HepG2 (cell line): ENCODE measurements around the gene GPR148. TPM values are rescaled to one million over a fixed set of nuclear protein-coding genes. Genes with fewer than 3 reads are reported as not detected.

ENCODE experiments used
- FOSL1 ChIP-seq: sonication (generic); formaldehyde crosslinking; IDR thresholded peaks from 2 replicates; pipeline ENCODE4 v1.9.0; 2021; ENCODE audit warnings: missing genetic modification reagents, borderline replicate concordance
- GABPB1 ChIP-seq: IDR thresholded peaks from 2 replicates; pipeline ENCODE4 v1.6.1; 2016; ENCODE audit warnings: mild to moderate bottlenecking, missing genetic modification reagents, moderate library complexity, missing compliant biosample characterization
- GFI1 ChIP-seq: sonication (generic); formaldehyde crosslinking; IDR thresholded peaks from 2 replicates; pipeline ENCODE4 v1.5.0; 2020; ENCODE audit warnings: missing genetic modification reagents, mild to moderate bottlenecking, borderline replicate concordance
- HIVEP1 ChIP-seq: sonication (generic); formaldehyde crosslinking; IDR thresholded peaks from 2 replicates; pipeline ENCODE4 v1.4.0; 2020; ENCODE audit warnings: mild to moderate bottlenecking, missing genetic modification reagents
- KLF11 ChIP-seq: IDR thresholded peaks from 2 replicates; pipeline ENCODE4 v1.6.1; 2016; ENCODE audit warnings: missing compliant biosample characterization
- KLF13 ChIP-seq: sonication (generic); formaldehyde crosslinking; IDR thresholded peaks from 2 replicates; pipeline ENCODE4 v1.4.0; 2020; ENCODE audit warnings: mild to moderate bottlenecking, missing genetic modification reagents
- MED8 ChIP-seq: sonication (generic); formaldehyde crosslinking; IDR thresholded peaks from 2 replicates; pipeline ENCODE4 v1.8.1; 2023; ENCODE audit warnings: mild to moderate bottlenecking, missing genetic modification reagents; ENCODE audit not compliant: insufficient replicate concordance
- MTA3 ChIP-seq: sonication (generic); formaldehyde crosslinking; IDR thresholded peaks from 2 replicates; pipeline ENCODE4 v1.4.0; 2020; ENCODE audit warnings: missing genetic modification reagents
- SNAPC2 ChIP-seq: sonication (generic); formaldehyde crosslinking; IDR thresholded peaks from 2 replicates; pipeline ENCODE4 v1.8.1; 2022; ENCODE audit warnings: mild to moderate bottlenecking, missing genetic modification reagents
- U2AF1 ChIP-seq: fragments of 200-400 bp; formaldehyde crosslinking; optimal IDR thresholded peaks from 2 replicates; pipeline ENCODE3; 2017; ENCODE audit warnings: mild to moderate bottlenecking, low read depth, low read length
- ZNF205 ChIP-seq: IDR thresholded peaks from 2 replicates; pipeline ENCODE4 v1.6.1; 2018; ENCODE audit warnings: missing biosample characterization, missing genetic modification reagents
- ZNF234 ChIP-seq: sonication (generic); formaldehyde crosslinking; conservative IDR thresholded peaks from 2 replicates; pipeline ENCODE4 v1.5.1; 2020; ENCODE audit warnings: mild to moderate bottlenecking, missing genetic modification reagents
- ZNF33A ChIP-seq: sonication (generic); formaldehyde crosslinking; IDR thresholded peaks from 2 replicates; pipeline ENCODE4 v1.5.1; 2020; ENCODE audit warnings: missing genetic modification reagents, mild to moderate bottlenecking, moderate library complexity, borderline replicate concordance
- ZNF484 ChIP-seq: sonication (generic); formaldehyde crosslinking; IDR thresholded peaks from 2 replicates; pipeline ENCODE4 v1.5.1; 2020; ENCODE audit warnings: mild to moderate bottlenecking, low read depth, missing genetic modification reagents, borderline replicate concordance
- ZNF629 ChIP-seq: sonication (generic); formaldehyde crosslinking; conservative IDR thresholded peaks from 2 replicates; pipeline ENCODE4 v1.5.0; 2020; ENCODE audit warnings: missing genetic modification reagents
- ZNF766 ChIP-seq: sonication (generic); formaldehyde crosslinking; IDR thresholded peaks from 2 replicates; pipeline ENCODE4 v1.5.0; 2020; ENCODE audit warnings: missing genetic modification reagents, borderline replicate concordance
- ZNF83 ChIP-seq: sonication (generic); formaldehyde crosslinking; IDR thresholded peaks from 2 replicates; pipeline ENCODE4 v1.4.0; 2020; ENCODE audit warnings: missing genetic modification reagents, mild to moderate bottlenecking, borderline replicate concordance
- ZSCAN25 ChIP-seq: sonication (generic); formaldehyde crosslinking; IDR thresholded peaks from 2 replicates; pipeline ENCODE4 v1.8.0; 2022; ENCODE audit warnings: mild to moderate bottlenecking, missing genetic modification reagents
- polyA plus RNA-seq, 8 experiments: library from polyadenylated mRNA; depleted of rRNA in 3 of 8; stranded (reverse) in 7 of 8; unstranded in 1 of 8; fragments of >200 nt; fragmentation: Illumina TruSeq in 4 of 8; extraction: Trizol in 4 of 8; gene quantifications; 2 replicates each; pipeline versions ENCODE4 v1.2.1 to v1.2.3, GENCODE V29; 2011 to 2016; ENCODE audit warnings: low read depth in 4 of 8, missing spikeins in 1 of 8, mixed read lengths in 1 of 8; ENCODE audit not compliant: insufficient read depth in 1 of 8
- total RNA-seq, 5 experiments: library from RNA; depleted of rRNA; stranded (reverse); fragments of >200 nt; fragmentation: Illumina TruSeq; extraction: Trizol; gene quantifications; 2 replicates each; pipeline ENCODE4 v1.2.3, GENCODE V29; 2016; ENCODE audit warnings: low read depth in 1 of 5
- TF ChIP-seq, protein P1 (sequence below): sonication (generic); formaldehyde crosslinking; IDR thresholded peaks from 2 replicates; pipeline ENCODE4 v1.9.0; 2022; ENCODE audit warnings: missing genetic modification reagents, mild to moderate bottlenecking, borderline replicate concordance
- TF ChIP-seq, protein P2 (sequence below): sonication (generic); formaldehyde crosslinking; conservative IDR thresholded peaks from 2 replicates; pipeline ENCODE4 v1.4.0; 2020; ENCODE audit warnings: missing genetic modification reagents
- TF ChIP-seq, protein P3 (sequence below): sonication (generic); formaldehyde crosslinking; IDR thresholded peaks from 2 replicates; pipeline ENCODE4 v1.8.0; 2022; ENCODE audit warnings: missing genetic modification reagents, mild to moderate bottlenecking, borderline replicate concordance
- TF ChIP-seq, protein P4 (sequence below): sonication (generic); formaldehyde crosslinking; IDR thresholded peaks from 2 replicates; pipeline ENCODE4 v1.4.0; 2020; ENCODE audit warnings: missing genetic modification reagents
- TF ChIP-seq, protein P5 (sequence below): sonication (generic); formaldehyde crosslinking; IDR thresholded peaks from 2 replicates; pipeline ENCODE4 v1.4.0; 2020; ENCODE audit warnings: mild to moderate bottlenecking, low read depth, missing genetic modification reagents

Gene GPR148
- total and polyA plus RNA-seq, 2 of the 13 experiments (the other 11 are each of a cell fraction or from before 2014, with no cell fraction given): not detected

DNA sequence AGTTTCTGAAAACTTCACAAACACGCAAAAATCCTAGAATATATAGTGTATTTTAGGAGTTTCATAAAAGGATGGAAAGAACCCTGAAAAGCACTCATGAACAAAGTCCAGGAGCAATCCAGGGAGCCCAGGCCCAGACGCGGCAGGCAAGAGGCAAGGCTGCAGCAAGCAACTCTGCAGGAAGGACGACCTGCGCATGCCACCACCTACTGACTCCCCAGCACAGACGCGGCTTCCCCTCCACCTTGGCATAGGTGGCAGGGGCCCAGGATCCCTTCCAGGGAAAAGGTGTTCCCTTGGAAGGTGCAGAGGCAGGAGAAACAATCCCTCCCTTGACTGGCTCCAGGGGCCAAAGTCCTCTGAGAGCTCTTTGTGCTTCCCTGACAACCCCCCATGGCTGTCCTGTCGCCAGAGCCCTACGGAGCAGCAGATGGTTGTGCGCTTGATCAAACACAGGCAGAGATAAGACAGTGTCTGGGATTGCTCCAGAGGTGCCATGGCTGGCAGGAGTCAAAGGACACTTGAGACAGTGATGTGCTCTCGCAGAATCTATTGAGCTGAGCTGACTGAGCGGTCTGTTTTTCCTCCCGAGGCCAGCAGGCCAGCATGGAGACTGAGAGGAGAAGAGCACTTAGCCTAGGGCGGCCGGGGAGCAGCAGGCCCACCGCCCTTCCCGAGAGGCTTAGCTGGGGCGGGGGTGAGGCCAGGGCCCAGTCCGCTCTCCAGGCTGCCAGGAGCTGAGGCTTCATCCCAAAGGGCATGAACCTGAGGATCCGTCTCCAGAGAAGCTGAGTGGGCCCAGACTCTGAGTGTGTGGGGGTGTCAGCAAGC, 15.6 kb downstream of the GPR148 start (continued):
- TF ChIP-seq, protein P1, sequence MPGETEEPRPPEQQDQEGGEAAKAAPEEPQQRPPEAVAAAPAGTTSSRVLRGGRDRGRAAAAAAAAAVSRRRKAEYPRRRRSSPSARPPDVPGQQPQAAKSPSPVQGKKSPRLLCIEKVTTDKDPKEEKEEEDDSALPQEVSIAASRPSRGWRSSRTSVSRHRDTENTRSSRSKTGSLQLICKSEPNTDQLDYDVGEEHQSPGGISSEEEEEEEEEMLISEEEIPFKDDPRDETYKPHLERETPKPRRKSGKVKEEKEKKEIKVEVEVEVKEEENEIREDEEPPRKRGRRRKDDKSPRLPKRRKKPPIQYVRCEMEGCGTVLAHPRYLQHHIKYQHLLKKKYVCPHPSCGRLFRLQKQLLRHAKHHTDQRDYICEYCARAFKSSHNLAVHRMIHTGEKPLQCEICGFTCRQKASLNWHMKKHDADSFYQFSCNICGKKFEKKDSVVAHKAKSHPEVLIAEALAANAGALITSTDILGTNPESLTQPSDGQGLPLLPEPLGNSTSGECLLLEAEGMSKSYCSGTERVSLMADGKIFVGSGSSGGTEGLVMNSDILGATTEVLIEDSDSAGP (CRISPR knock-in tag): peak; percentile 51; the same call in 1 of the 2 replicates
- TF ChIP-seq SNAPC2 (no peak), ZNF484 (CRISPR knock-in tag) (no peak), KLF13 (CRISPR knock-in tag) (no peak), MTA3 (CRISPR knock-in tag) (no peak), ZNF629 (CRISPR knock-in tag) (no peak; the same call in 1 of the 2 replicates), KLF11 (CRISPR knock-in tag) (0 out of 2 replicates have a peak, but pooled peaks have one; percentile 34), ZSCAN25 (CRISPR knock-in tag) (no peak), GABPB1 (CRISPR knock-in tag) (peak; percentile 47; the same call in 1 of the 2 replicates), GFI1 (CRISPR knock-in tag) (0 out of 2 replicates have a peak, but pooled peaks have one; percentile 52), ZNF234 (CRISPR knock-in tag) (no peak), HIVEP1 (peak; percentile 65; the same call in 1 of the 2 replicates), U2AF1 (no peak), ZNF205 (peak; percentile 92), FOSL1 (CRISPR knock-in tag) (no peak), MED8 (CRISPR knock-in tag) (no peak), ZNF766 (CRISPR knock-in tag) (no peak), ZNF33A (no peak), ZNF83 (CRISPR knock-in tag) (no peak)
- TF ChIP-seq, protein P2, sequence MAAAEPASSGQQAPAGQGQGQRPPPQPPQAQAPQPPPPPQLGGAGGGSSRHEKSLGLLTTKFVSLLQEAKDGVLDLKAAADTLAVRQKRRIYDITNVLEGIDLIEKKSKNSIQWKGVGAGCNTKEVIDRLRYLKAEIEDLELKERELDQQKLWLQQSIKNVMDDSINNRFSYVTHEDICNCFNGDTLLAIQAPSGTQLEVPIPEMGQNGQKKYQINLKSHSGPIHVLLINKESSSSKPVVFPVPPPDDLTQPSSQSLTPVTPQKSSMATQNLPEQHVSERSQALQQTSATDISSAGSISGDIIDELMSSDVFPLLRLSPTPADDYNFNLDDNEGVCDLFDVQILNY (CRISPR knock-in tag): no peak
- TF ChIP-seq, protein P3, sequence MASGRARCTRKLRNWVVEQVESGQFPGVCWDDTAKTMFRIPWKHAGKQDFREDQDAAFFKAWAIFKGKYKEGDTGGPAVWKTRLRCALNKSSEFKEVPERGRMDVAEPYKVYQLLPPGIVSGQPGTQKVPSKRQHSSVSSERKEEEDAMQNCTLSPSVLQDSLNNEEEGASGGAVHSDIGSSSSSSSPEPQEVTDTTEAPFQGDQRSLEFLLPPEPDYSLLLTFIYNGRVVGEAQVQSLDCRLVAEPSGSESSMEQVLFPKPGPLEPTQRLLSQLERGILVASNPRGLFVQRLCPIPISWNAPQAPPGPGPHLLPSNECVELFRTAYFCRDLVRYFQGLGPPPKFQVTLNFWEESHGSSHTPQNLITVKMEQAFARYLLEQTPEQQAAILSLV: 0 out of 2 replicates have a peak, but pooled peaks have one; percentile 32
- TF ChIP-seq, protein P4, sequence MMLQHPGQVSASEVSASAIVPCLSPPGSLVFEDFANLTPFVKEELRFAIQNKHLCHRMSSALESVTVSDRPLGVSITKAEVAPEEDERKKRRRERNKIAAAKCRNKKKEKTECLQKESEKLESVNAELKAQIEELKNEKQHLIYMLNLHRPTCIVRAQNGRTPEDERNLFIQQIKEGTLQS (CRISPR knock-in tag): no peak
- TF ChIP-seq, protein P5, sequence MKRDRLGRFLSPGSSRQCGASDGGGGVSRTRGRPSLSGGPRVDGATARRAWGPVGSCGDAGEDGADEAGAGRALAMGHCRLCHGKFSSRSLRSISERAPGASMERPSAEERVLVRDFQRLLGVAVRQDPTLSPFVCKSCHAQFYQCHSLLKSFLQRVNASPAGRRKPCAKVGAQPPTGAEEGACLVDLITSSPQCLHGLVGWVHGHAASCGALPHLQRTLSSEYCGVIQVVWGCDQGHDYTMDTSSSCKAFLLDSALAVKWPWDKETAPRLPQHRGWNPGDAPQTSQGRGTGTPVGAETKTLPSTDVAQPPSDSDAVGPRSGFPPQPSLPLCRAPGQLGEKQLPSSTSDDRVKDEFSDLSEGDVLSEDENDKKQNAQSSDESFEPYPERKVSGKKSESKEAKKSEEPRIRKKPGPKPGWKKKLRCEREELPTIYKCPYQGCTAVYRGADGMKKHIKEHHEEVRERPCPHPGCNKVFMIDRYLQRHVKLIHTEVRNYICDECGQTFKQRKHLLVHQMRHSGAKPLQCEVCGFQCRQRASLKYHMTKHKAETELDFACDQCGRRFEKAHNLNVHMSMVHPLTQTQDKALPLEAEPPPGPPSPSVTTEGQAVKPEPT (CRISPR knock-in tag): peak; percentile 51; the same call in 1 of the 2 replicates
